K562 (cell line): Measurements from ENCODE around the gene CNIH1. TPM values are rescaled to one million over a fixed set of nuclear protein-coding genes. Genes with fewer than 3 reads are reported as not detected.

Experiments
- ARID4B ChIP-seq: sonication (generic); formaldehyde crosslinking; IDR thresholded peaks from 2 replicates; pipeline ENCODE4 v1.8.0; 2022; ENCODE audit warnings: mild to moderate bottlenecking, missing genetic modification reagents
- ASH1L ChIP-seq: fragments of 450-650 bp; IDR thresholded peaks from 2 replicates; pipeline ENCODE4 v1.6.1; 2018; ENCODE audit warnings: borderline replicate concordance, mild to moderate bottlenecking, low read depth; ENCODE audit not compliant: partially characterized antibody
- CC2D1A ChIP-seq: fragments of 450-650 bp; IDR thresholded peaks from 2 replicates; pipeline ENCODE4 v1.6.1; 2017; ENCODE audit warnings: mild to moderate bottlenecking
- CHD2 ChIP-seq: IDR thresholded peaks from 2 replicates; pipeline ENCODE4 v1.6.1; 2011; ENCODE audit warnings: low read depth, low read length
- DNMT1 ChIP-seq: fragments of 450-650 bp; IDR thresholded peaks from 2 replicates; pipeline ENCODE4 v1.6.1; 2016; ENCODE audit warnings: antibody characterized with exemption, mild to moderate bottlenecking
- HEY1 ChIP-seq: fragments of 250-450 bp; sonication (Bioruptor Pico); IDR thresholded peaks from 2 replicates; pipeline ENCODE4 v1.5.0; 2020; ENCODE audit warnings: mild to moderate bottlenecking, moderate library complexity, borderline replicate concordance
- HMG20B ChIP-seq: fragments of 250-450 bp; sonication (Bioruptor Pico); IDR thresholded peaks from 2 replicates; pipeline ENCODE4 v1.5.0; 2021; ENCODE audit warnings: mild to moderate bottlenecking
- NCOR1 ChIP-seq: fragments of 450-650 bp; IDR thresholded peaks from 2 replicates; pipeline ENCODE4 v1.6.1; 2016; ENCODE audit warnings: mild to moderate bottlenecking, moderate library complexity
- SRF ChIP-seq, 2 experiments: fragments of 250-450, 450-650 bp in 1 of 2; sonication (Bioruptor Pico) in 1 of 2; sonication (generic) in 1 of 2; formaldehyde crosslinking; IDR thresholded peaks; 2 replicates each; pipeline versions ENCODE4 v1.5.0 to v1.5.1; 2020 to 2022; ENCODE audit warnings: mild to moderate bottlenecking in 1 of 2, missing genetic modification reagents in 1 of 2
- XRCC4 ChIP-seq: IDR thresholded peaks from one replicate; pipeline ENCODE4 v1.6.1; 2011; ENCODE audit not compliant: insufficient read depth, insufficient read length; ENCODE audit errors: extremely low read depth
- ZBTB26 ChIP-seq: fragments of 450-650 bp; formaldehyde crosslinking; IDR thresholded peaks from 2 replicates; pipeline ENCODE4 v1.4.0; 2022; ENCODE audit warnings: missing genetic modification characterization
- ZNF146 ChIP-seq: IDR thresholded peaks from one replicate; pipeline ENCODE4 v1.6.1; 2018; ENCODE audit warnings: missing compliant biosample characterization; ENCODE audit not compliant: unreplicated experiment
- ZNF282 ChIP-seq: sonication (generic); formaldehyde crosslinking; IDR thresholded peaks from 2 replicates; pipeline ENCODE4 v1.8.1; 2023; ENCODE audit warnings: missing genetic modification reagents
- ZNF696 ChIP-seq: fragments of 250-450 bp; sonication (Bioruptor Pico); conservative IDR thresholded peaks from 2 replicates; pipeline ENCODE4 v1.4.0; 2020; ENCODE audit warnings: mild to moderate bottlenecking, moderate library complexity
- ZNF740 ChIP-seq, 3 experiments: fragments of 200-800 bp in 1 of 3; sonication (Bioruptor generic) in 1 of 3; sonication (generic) in 1 of 3; formaldehyde crosslinking in 1 of 3; IDR thresholded peaks; 2 replicates each; pipeline versions ENCODE4 v1.6.1 to v1.8.0; 2016 to 2022; ENCODE audit warnings: mild to moderate bottlenecking in 2 of 3, missing compliant biosample characterization in 2 of 3, missing genetic modification characterization in 2 of 3, missing genetic modification reagents in 1 of 3
- polyA plus RNA-seq, 8 experiments: library from polyadenylated mRNA; depleted of rRNA in 4 of 8; stranded (reverse) in 5 of 8; unstranded in 3 of 8; fragments of >200 nt; fragmentation: Nextera tagmentation in 2 of 8; fragmentation: Illumina TruSeq in 1 of 8; extraction: Ambion mirVana in 2 of 8; extraction: Trizol in 1 of 8; gene quantifications; 2 replicates each; pipeline versions ENCODE4 v1.2.1 to v1.2.3, GENCODE V29; 2011 to 2014; ENCODE audit warnings: inconsistent platforms in 1 of 8, missing spikeins in 1 of 8
- total RNA-seq, 7 experiments: library from RNA; depleted of rRNA in 6 of 7; stranded (reverse); fragments of >200 nt in 6 of 7; fragmentation: Illumina TruSeq in 2 of 7; extraction: Trizol in 2 of 7; gene quantifications; 2 replicates each; pipeline versions ENCODE4 v1.2.1 to v1.2.3, GENCODE V29; 2011 to 2021; ENCODE audit warnings: low replicate concordance in 1 of 7
- TF ChIP-seq, protein P1 (sequence below): fragments of 250-450 bp; sonication (Bioruptor Pico); IDR thresholded peaks from 2 replicates; pipeline ENCODE4 v1.4.0; 2020; ENCODE audit warnings: borderline replicate concordance
- TF ChIP-seq, protein P2 (sequence below): fragments of 250-450 bp; sonication (Bioruptor Pico); IDR thresholded peaks from 2 replicates; pipeline ENCODE4 v1.5.0; 2021

Gene CNIH1
- total and polyA plus RNA-seq, 9 of the 15 experiments (the other 6 are each of a cell fraction or from before 2014, with no cell fraction given) = 13.9 to 283 (median 77.3) TPM

DNA sequence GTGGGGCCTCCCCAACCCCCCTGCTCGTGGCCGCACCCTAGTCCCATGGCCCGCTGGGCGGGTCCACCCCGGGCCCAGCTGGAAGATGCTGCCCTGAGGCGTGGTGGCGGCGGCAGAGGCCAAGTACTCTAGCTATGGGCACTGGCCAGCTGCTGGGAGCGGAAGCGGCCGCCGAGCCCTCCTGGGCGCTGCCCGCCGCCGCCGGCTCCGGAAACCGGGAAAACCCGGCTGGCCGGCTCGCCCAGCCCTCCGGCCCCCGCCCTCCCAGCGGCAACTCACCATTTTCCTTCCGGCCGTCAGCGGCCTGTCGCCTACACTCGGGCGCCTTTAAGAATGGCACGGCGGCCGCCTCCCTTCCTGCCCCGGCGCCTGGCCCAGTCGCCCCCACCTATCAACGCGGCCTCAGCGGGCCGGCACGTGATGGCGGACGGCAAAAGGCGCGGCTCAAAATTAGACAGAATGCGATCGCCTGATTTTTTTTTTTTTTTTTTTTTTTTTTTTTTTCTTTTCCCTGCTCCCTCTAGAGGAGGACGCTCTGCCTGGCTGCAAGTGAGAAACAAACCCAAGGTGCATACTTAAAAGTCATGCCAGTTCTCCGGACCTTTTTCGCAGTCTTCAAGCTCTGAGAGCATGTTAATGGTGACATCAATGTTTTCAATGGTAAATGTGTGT is 47.6 kb upstream of the CNIH1 start, which contains the start of gene GMFB (continued):
- TF ChIP-seq DNMT1 = no peak
- TF ChIP-seq ZBTB26 (CRISPR knock-in tag) = no peak
- TF ChIP-seq, protein P1, sequence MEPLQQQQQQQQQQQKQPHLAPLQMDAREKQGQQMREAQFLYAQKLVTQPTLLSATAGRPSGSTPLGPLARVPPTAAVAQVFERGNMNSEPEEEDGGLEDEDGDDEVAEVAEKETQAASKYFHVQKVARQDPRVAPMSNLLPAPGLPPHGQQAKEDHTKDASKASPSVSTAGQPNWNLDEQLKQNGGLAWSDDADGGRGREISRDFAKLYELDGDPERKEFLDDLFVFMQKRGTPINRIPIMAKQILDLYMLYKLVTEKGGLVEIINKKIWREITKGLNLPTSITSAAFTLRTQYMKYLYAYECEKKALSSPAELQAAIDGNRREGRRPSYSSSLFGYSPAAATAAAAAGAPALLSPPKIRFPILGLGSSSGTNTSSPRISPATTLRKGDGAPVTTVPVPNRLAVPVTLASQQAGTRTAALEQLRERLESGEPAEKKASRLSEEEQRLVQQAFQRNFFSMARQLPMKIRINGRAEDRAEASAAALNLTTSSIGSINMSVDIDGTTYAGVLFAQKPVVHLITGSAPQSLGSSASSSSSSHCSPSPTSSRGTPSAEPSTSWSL (CRISPR knock-in tag) = no peak
- TF ChIP-seq ZNF696 (CRISPR knock-in tag) = no peak
- no peak for TF ChIP-seq ASH1L
- no peak for TF ChIP-seq HMG20B (CRISPR knock-in tag)
- no peak for TF ChIP-seq HEY1
- no peak for TF ChIP-seq CC2D1A
- TF ChIP-seq, protein P2, sequence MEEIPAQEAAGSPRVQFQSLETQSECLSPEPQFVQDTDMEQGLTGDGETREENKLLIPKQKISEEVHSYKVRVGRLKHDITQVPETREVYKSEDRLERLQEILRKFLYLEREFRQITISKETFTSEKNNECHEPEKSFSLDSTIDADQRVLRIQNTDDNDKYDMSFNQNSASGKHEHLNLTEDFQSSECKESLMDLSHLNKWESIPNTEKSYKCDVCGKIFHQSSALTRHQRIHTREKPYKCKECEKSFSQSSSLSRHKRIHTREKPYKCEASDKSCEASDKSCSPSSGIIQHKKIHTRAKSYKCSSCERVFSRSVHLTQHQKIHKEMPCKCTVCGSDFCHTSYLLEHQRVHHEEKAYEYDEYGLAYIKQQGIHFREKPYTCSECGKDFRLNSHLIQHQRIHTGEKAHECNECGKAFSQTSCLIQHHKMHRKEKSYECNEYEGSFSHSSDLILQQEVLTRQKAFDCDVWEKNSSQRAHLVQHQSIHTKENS (CRISPR knock-in tag) = no peak
- no peak for TF ChIP-seq SRF (CRISPR knock-in tag; IDR thresholded peaks at IDR 0.05)
- TF ChIP-seq XRCC4 = no peak
- no peak for TF ChIP-seq ZNF740 (CRISPR knock-in tag; IDR thresholded peaks at IDR 0.05)
- TF ChIP-seq ZNF740 (tag; IDR thresholded peaks at IDR 0.05) = no peak
- TF ChIP-seq NCOR1 = 0 out of 2 replicates have a peak, but pooled peaks have one; percentile 32
- no peak for TF ChIP-seq ZNF146
- no peak; the same call in 1 of the 2 replicates for TF ChIP-seq ARID4B
- no peak for TF ChIP-seq ZNF282 (CRISPR knock-in tag)
- TF ChIP-seq CHD2 = no peak
